ENCODE measurements around the gene KIF12. TPM values are rescaled to one million over a fixed set of nuclear protein-coding genes. Genes with fewer than 3 reads are reported as not detected.
"Not testable (repeated sequence)": the region's sequence is repeated elsewhere in the genome, so short reads cannot be mapped to it uniquely, and the experiment has no call there.

Gene KIF12
- total RNA-seq, 1 donor from 2014 or later = 4.8 TPM

- no peaks in the 10 kb centered on the region for H3K27me3 ChIP-seq (ENCODE audit: low read depth)
- no peak for TF ChIP-seq CTCF (IDR thresholded peaks at IDR 0.05)
- H3K4me1 ChIP-seq = no peaks in the 10 kb centered on the region
- ATAC-seq = no peak
- H3K27ac ChIP-seq = no peak overlapping the region
- H3K4me3 ChIP-seq = no peak overlapping the region
- intact Hi-C loops (cut with DNase I) = no loop called here
- H3K9me3 ChIP-seq = no peaks in the 10 kb centered on the region
- no peak for DNase-seq
- H3K36me3 ChIP-seq = no peaks in the 10 kb centered on the region
Observed at GRCh38 chr9:114131808-114132549, 32.9 kb upstream of the KIF12 start.

GRCh38 chr9:114130624-114131277 lies 31.7 kb upstream of the KIF12 start:
- Histone ChIP-seq H3K4me1 (no peaks in the 10 kb centered on the region), H3K36me3 (no peaks in the 10 kb centered on the region), H3K9me3 (no peaks in the 10 kb centered on the region), H3K27ac (no peak overlapping the region), H3K27me3 (ENCODE audit: low read depth) (no peaks in the 10 kb centered on the region), H3K4me3 (no peak overlapping the region)
- intact Hi-C loops (cut with DNase I) = no loop called here
- TF ChIP-seq CTCF (IDR thresholded peaks at IDR 0.05) = no peak
- no peak for ATAC-seq
- DNase-seq = no peak

- TF ChIP-seq CTCF (IDR thresholded peaks at IDR 0.05) = no peak
- Histone ChIP-seq H3K9me3 (no peaks in the 10 kb centered on the region), H3K27ac (no peak overlapping the region), H3K4me1 (no peaks in the 10 kb centered on the region), H3K27me3 (ENCODE audit: low read depth) (no peaks in the 10 kb centered on the region), H3K4me3 (no peak overlapping the region), H3K36me3 (no peaks in the 10 kb centered on the region)
- no peak for ATAC-seq
- no peak for DNase-seq
- intact Hi-C loops (cut with DNase I) = no loop called here
Observed at GRCh38 chr9:114130141-114130540, 31.0 kb upstream of the KIF12 start.

DNA sequence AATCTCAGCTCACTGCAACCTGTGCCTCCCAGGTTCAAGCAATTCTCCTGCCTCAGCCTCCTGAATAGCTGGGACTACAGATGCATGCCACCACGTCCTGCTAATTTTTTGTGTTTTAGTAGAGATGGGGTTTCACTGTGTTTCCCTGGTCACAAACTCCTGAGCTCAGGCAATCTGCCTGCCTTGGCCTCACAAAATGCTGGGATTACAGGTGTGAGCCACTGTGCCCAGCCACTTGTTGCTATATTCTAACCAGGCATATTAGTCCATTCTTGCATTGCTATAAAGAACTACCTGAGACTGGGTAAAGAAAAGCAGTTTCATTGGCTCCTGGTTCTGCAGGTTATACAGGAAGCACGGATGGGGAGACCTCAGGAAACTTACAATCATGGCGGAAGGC lies 29.7 kb upstream of the KIF12 start:
- H3K36me3 ChIP-seq; DNase-seq; ATAC-seq; H3K27ac ChIP-seq; H3K9me3 ChIP-seq; H3K4me3 ChIP-seq; intact Hi-C loops (cut with DNase I); H3K27me3 ChIP-seq (ENCODE audit: low read depth); H3K4me1 ChIP-seq: not testable (repeated sequence)

DNA sequence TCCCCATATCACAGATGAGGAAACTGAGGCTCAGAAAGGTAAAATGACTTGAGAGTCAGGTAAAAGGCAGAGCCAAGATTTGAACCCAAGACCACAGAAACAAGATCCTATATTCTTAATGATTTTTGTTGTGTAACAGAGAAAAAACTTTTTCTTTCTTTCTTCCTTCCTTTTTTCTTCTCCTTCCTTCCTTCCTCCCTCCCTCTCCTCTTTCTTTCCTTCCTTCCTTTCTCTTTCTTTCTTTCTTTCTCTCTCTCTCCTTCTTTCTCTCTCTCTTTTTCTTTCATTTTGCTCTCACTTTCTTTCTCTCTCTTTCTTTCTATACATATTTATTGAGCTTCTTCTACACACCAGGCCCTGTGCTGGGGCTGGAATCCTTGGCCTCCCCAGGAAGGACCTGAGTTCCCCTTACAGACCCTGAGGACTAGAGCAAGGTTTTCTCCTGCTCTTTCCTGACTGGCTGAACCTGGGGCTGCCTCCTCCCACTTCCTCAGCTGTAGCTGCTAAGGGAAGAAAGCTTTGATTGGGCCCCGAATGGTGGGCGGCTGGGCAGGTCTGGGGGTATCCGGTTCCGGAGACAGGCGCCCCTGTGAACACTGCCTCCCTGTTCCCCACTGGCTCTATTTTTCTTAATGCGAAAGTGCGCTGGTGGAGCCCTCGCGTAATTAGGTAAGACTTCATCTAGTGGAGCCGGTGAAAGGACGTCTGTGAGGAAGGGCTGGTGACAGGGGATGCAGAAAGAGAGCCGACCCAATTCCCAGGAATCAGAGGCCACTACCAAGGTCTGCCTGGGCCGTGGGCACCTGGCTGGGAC lies 27.4 kb upstream of the KIF12 start:
- ATAC-seq (no peak), DNase-seq (no peak)
- Histone ChIP-seq H3K4me3 (no peak overlapping the region), H3K27me3 (ENCODE audit: low read depth) (no peaks in the 10 kb centered on the region), H3K4me1 (no peaks in the 10 kb centered on the region), H3K36me3 (no peaks in the 10 kb centered on the region), H3K9me3 (no peaks in the 10 kb centered on the region), H3K27ac (no peak overlapping the region)
- TF ChIP-seq CTCF (IDR thresholded peaks at IDR 0.05) = no peak
- intact Hi-C loops (cut with DNase I) = no loop called here

Data from lower lobe of right lung (tissue), 2 donors.